ENCODE results near the gene PTGS2.

GRCh38 chr1:186671136-186671825 is 8.9 kb downstream of the PTGS2 start:
- TF ChIP-seq CTCF (conservative IDR thresholded peaks at IDR 0.05 in 1 of 2, IDR thresholded peaks at IDR 0.05 in 1 of 2; ENCODE audit: low read depth in 1 of 2, low read length in 2 of 2) (no peak), EZH2 (IDR thresholded peaks at IDR 0.05; ENCODE audit: low read length, missing control alignments) (no peak)

Measured in fibroblast of lung (primary cell).